ENCODE results near the gene REV3L. TPM values are rescaled to one million over a fixed set of nuclear protein-coding genes. Genes with fewer than 3 reads are reported as not detected.

Gene REV3L
- total RNA-seq, 1 experiment from 2014 or later = 5.3 TPM

- no peak for TF ChIP-seq CTCF (conservative IDR thresholded peaks at IDR 0.05)
- Histone ChIP-seq H4K8ac (replicated peaks; ENCODE audit: insufficient read length, low read depth, low read length) (no peak overlapping the region), H3K27me3 (ENCODE audit: insufficient read depth, low read length) (no peaks in the 10 kb centered on the region), H3K56ac (ENCODE audit: insufficient read length, low read depth, low read length) (no peak overlapping the region), H3K4ac (ENCODE audit: low read depth, low read length) (no peak overlapping the region), H3K14ac (ENCODE audit: insufficient read depth, low read length) (no peak overlapping the region), H3K79me2 (ENCODE audit: insufficient read depth, low read length) (no peaks in the 10 kb centered on the region), H3K4me1 (ENCODE audit: insufficient read depth, low read length) (no peaks in the 10 kb centered on the region; the same call in 1 of the 2 replicates), H2BK5ac (ENCODE audit: insufficient read length, low read length) (no peak overlapping the region), H3T11ph (ENCODE audit: low read length) (no peak overlapping the region), H3K23me2 (ENCODE audit: insufficient read length, low read depth, low read length, poor library complexity, severe bottlenecking) (no peaks in the 10 kb centered on the region), H4K5ac (ENCODE audit: insufficient read length, low read depth, low read length) (no peak overlapping the region), H2AK5ac (ENCODE audit: insufficient read length, low read length) (no peak overlapping the region), H2BK120ac (ENCODE audit: low read depth, low read length, poor library complexity, severe bottlenecking) (no peak overlapping the region), H2AFZ (ENCODE audit: low read length) (no peak overlapping the region), H2BK20ac (ENCODE audit: low read depth, low read length, poor library complexity, severe bottlenecking) (no peak overlapping the region), H4K91ac (ENCODE audit: insufficient read length, low read depth, low read length) (no peak overlapping the region), H2BK12ac (ENCODE audit: insufficient read length, low read depth, low read length) (no peak overlapping the region), H3K23ac (ENCODE audit: insufficient read length, low read depth, low read length) (no peak overlapping the region), H2BK15ac (ENCODE audit: low read depth, low read length) (no peak overlapping the region), H3K79me1 (ENCODE audit: insufficient read depth, low read depth, low read length, poor library complexity, severe bottlenecking) (no peaks in the 10 kb centered on the region), H3K4me2 (ENCODE audit: insufficient read depth, insufficient read length, low read length) (no peak overlapping the region), H3K27ac (ENCODE audit: insufficient read length, low read depth, low read length) (no peak overlapping the region), H3K9me3 (ENCODE audit: control insufficient read depth, low read depth, low read length) (no peaks in the 10 kb centered on the region), H3K18ac (ENCODE audit: insufficient read length, low read depth, low read length) (no peak overlapping the region), H4K20me1 (ENCODE audit: control insufficient read depth, insufficient read depth, insufficient read length) (no peaks in the 10 kb centered on the region), H3K9ac (ENCODE audit: extremely low read depth, insufficient read length, low read length) (no peak overlapping the region)
- peaks cover 22 to 28% of the 10 kb centered on the region in 2 experiments for H3K4me1 Mint-ChIP-seq
- no peak for DNase-seq
- H3K9me3 Mint-ChIP-seq = no peaks in the 10 kb centered on the region
- no peaks in the 10 kb centered on the region for H3K27me3 Mint-ChIP-seq (ENCODE audit: low read depth)
- WGBS (ENCODE audit: extremely low coverage, insufficient read length, low lambda C conversion rate) = no CpG with 5 or more reads among the region's 2 CpGs
- H3K4me3 Mint-ChIP-seq = no peak overlapping the region
- H3K27ac Mint-ChIP-seq = no peak overlapping the region
- no peaks in the 10 kb centered on the region for H3K36me3 Mint-ChIP-seq (ENCODE audit: insufficient read depth in 1 of 3, low read depth in 3 of 3)
Measured at GRCh38 chr6:111499269-111499793, 16.3 kb upstream of the REV3L start.

All from H9 (cell line).